ENCODE measurements around the gene AIFM1.

Gene AIFM1

DNA sequence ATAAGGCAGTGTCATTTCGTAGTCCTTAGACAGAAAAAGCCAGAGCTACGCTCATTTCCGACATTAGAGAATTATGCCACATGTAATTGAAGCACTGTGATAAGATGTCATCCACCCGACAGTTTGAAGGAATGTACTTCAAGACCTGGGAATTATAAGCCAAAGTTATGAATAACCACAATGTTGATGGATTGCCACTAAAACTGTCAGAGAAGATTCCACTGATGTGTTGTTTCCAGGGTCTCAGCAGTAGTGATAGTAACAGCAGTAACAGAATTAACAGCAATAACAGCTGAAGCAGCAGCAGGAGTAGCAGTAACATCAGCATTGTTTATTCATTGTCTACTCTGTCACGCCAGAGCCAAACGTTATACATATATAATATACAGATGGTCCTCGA is 30.8 kb upstream of the AIFM1 start:
- ATAC-seq: no peak
- TF ChIP-seq ZFP3 (CRISPR knock-in tag; IDR thresholded peaks at IDR 0.05) (no peak), PPARA (CRISPR knock-in tag; IDR thresholded peaks at IDR 0.05; ENCODE audit: borderline replicate concordance) (no peak), ESRRG (CRISPR knock-in tag; IDR thresholded peaks at IDR 0.05) (no peak), ZNF8 (CRISPR knock-in tag; IDR thresholded peaks at IDR 0.05) (no peak), RARB (CRISPR knock-in tag; IDR thresholded peaks at IDR 0.05) (no peak), BACH2 (CRISPR knock-in tag; IDR thresholded peaks at IDR 0.05; ENCODE audit: borderline replicate concordance) (no peak), TCF4 (CRISPR knock-in tag; IDR thresholded peaks at IDR 0.05; ENCODE audit: borderline replicate concordance) (no peak), ISL1 (CRISPR knock-in tag; IDR thresholded peaks at IDR 0.05) (no peak; the same call in 1 of the 2 replicates)
- TF ChIP-seq, protein P1, sequence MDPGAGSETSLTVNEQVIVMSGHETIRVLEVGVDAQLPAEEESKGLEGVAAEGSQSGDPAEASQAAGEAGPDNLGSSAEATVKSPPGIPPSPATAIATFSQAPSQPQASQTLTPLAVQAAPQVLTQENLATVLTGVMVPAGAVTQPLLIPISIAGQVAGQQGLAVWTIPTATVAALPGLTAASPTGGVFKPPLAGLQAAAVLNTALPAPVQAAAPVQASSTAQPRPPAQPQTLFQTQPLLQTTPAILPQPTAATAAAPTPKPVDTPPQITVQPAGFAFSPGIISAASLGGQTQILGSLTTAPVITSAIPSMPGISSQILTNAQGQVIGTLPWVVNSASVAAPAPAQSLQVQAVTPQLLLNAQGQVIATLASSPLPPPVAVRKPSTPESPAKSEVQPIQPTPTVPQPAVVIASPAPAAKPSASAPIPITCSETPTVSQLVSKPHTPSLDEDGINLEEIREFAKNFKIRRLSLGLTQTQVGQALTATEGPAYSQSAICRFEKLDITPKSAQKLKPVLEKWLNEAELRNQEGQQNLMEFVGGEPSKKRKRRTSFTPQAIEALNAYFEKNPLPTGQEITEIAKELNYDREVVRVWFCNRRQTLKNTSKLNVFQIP (CRISPR knock-in tag; IDR thresholded peaks at IDR 0.05; ENCODE audit: borderline replicate concordance, low read depth): no peak
- TF ChIP-seq, protein P2, sequence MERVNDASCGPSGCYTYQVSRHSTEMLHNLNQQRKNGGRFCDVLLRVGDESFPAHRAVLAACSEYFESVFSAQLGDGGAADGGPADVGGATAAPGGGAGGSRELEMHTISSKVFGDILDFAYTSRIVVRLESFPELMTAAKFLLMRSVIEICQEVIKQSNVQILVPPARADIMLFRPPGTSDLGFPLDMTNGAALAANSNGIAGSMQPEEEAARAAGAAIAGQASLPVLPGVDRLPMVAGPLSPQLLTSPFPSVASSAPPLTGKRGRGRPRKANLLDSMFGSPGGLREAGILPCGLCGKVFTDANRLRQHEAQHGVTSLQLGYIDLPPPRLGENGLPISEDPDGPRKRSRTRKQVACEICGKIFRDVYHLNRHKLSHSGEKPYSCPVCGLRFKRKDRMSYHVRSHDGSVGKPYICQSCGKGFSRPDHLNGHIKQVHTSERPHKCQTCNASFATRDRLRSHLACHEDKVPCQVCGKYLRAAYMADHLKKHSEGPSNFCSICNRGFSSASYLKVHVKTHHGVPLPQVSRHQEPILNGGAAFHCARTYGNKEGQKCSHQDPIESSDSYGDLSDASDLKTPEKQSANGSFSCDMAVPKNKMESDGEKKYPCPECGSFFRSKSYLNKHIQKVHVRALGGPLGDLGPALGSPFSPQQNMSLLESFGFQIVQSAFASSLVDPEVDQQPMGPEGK (CRISPR knock-in tag; IDR thresholded peaks at IDR 0.05; ENCODE audit: borderline replicate concordance): no peak
- TF ChIP-seq, protein P3, sequence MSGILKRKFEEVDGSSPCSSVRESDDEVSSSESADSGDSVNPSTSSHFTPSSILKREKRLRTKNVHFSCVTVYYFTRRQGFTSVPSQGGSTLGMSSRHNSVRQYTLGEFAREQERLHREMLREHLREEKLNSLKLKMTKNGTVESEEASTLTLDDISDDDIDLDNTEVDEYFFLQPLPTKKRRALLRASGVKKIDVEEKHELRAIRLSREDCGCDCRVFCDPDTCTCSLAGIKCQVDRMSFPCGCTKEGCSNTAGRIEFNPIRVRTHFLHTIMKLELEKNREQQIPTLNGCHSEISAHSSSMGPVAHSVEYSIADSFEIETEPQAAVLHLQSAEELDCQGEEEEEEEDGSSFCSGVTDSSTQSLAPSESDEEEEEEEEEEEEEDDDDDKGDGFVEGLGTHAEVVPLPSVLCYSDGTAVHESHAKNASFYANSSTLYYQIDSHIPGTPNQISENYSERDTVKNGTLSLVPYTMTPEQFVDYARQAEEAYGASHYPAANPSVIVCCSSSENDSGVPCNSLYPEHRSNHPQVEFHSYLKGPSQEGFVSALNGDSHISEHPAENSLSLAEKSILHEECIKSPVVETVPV (CRISPR knock-in tag; IDR thresholded peaks at IDR 0.05): no peak

DNA sequence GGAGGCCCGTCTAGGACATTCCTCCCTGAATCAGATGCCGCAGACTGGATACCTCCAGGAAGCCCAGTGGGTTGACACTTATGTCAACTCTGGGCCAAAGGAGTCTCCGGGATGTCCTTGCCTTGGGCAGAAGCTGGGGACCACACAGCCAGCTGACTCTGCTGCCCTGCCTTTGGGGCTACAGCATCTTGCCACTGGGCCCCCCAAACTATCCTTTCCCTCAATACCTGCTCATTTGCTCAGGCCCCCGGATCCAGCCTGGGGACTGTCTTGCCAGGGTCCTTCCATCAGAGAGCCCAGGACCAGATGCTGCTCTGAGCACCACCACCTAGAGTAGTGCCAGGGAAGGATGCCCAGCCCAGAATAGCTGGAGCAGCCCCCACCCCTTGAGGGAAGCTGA is 25.2 kb upstream of the AIFM1 start:
- TF ChIP-seq TCF4 (CRISPR knock-in tag; IDR thresholded peaks at IDR 0.05; ENCODE audit: borderline replicate concordance) (no peak), TOX (CRISPR knock-in tag; IDR thresholded peaks at IDR 0.05; ENCODE audit: borderline replicate concordance) (no peak), BACH2 (CRISPR knock-in tag; IDR thresholded peaks at IDR 0.05; ENCODE audit: borderline replicate concordance) (no peak), PPARA (CRISPR knock-in tag; IDR thresholded peaks at IDR 0.05; ENCODE audit: borderline replicate concordance) (no peak)
- TF ChIP-seq, protein P4, sequence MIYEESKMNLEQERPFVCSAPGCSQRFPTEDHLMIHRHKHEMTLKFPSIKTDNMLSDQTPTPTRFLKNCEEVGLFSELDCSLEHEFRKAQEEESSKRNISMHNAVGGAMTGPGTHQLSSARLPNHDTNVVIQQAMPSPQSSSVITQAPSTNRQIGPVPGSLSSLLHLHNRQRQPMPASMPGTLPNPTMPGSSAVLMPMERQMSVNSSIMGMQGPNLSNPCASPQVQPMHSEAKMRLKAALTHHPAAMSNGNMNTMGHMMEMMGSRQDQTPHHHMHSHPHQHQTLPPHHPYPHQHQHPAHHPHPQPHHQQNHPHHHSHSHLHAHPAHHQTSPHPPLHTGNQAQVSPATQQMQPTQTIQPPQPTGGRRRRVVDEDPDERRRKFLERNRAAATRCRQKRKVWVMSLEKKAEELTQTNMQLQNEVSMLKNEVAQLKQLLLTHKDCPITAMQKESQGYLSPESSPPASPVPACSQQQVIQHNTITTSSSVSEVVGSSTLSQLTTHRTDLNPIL (CRISPR knock-in tag; IDR thresholded peaks at IDR 0.05; ENCODE audit: low read depth): no peak
- ATAC-seq: no peak

DNA sequence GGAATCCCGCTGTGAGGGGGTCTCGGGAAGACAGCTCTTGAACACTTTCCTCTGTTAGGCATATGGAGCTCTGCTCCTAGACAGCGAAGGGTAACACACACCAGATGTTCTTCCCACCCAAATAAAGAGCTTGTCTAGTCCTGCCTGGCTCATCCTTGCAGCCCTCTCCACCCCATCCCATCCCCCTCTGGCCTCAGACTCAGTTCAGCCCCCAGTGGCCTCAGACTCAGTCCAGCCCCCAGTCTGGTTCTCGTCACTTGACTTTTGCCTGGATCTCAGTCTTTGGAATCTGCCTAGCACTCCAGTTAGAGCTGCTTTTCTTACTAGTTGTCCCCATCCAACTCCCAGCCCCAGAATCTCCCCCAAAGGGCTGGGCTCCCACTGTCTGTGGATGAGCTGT is 21.0 kb upstream of the AIFM1 start:
- ATAC-seq: peak; percentile 40; the same call in 1 of the 3 replicates
- TF ChIP-seq ARNTL (CRISPR knock-in tag; IDR thresholded peaks at IDR 0.05; ENCODE audit: borderline replicate concordance, low read depth): no peak
- TF ChIP-seq ZNF70 (CRISPR knock-in tag; IDR thresholded peaks at IDR 0.05): no peak
- TF ChIP-seq, protein P3 (CRISPR knock-in tag; IDR thresholded peaks at IDR 0.05): no peak
- no peak for TF ChIP-seq ZFP3 (CRISPR knock-in tag; IDR thresholded peaks at IDR 0.05)

DNA sequence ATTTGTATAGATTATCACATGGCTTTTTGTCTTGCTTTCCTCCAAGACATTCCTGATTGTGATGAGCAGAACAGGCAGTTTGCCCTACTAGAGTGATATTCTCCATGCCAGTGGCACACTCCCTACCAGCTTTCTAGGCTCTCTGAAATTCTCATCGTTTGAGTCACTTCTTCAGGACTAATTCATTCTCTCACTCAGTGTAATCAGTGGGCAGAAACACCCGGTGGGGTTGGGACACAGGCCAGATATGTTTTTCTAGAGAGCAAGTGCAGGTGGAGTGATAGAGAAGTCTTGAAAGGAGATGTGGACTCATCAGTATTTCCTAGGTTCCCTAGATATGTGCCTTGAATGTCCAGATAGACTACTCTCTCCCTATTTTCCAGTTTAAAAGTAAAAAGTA is 19.2 kb upstream of the AIFM1 start:
- ATAC-seq: no peak
- no peak for TF ChIP-seq OSR1 (CRISPR knock-in tag; IDR thresholded peaks at IDR 0.05)
- no peak for TF ChIP-seq ESRRG (CRISPR knock-in tag; IDR thresholded peaks at IDR 0.05)
- no peak for TF ChIP-seq GLIS3 (CRISPR knock-in tag; IDR thresholded peaks at IDR 0.05)
- no peak for TF ChIP-seq PPARA (CRISPR knock-in tag; IDR thresholded peaks at IDR 0.05; ENCODE audit: borderline replicate concordance)
- no peak for TF ChIP-seq SNAI2 (CRISPR knock-in tag; IDR thresholded peaks at IDR 0.05)
- TF ChIP-seq, protein P4 (CRISPR knock-in tag; IDR thresholded peaks at IDR 0.05; ENCODE audit: low read depth): no peak
- TF ChIP-seq BACH2 (CRISPR knock-in tag; IDR thresholded peaks at IDR 0.05; ENCODE audit: borderline replicate concordance): no peak
- TF ChIP-seq TCF4 (CRISPR knock-in tag; IDR thresholded peaks at IDR 0.05; ENCODE audit: borderline replicate concordance): no peak
- TF ChIP-seq, protein P3 (CRISPR knock-in tag; IDR thresholded peaks at IDR 0.05): no peak
- TF ChIP-seq ISL1 (CRISPR knock-in tag; IDR thresholded peaks at IDR 0.05): no peak
- TF ChIP-seq, protein P1 (CRISPR knock-in tag; IDR thresholded peaks at IDR 0.05; ENCODE audit: borderline replicate concordance, low read depth): no peak
- TF ChIP-seq, protein P2 (CRISPR knock-in tag; IDR thresholded peaks at IDR 0.05; ENCODE audit: borderline replicate concordance): no peak
- no peak for TF ChIP-seq RARB (CRISPR knock-in tag; IDR thresholded peaks at IDR 0.05)
